HepG2 (cell line): ENCODE measurements around the gene ICOS. TPM values are rescaled to one million over a fixed set of nuclear protein-coding genes. Genes with fewer than 3 reads are reported as not detected.

Experiments used
- ATAC-seq: fragments of 200-7000 bp; cut with Tn5 transposase; 3 replicates; pipeline ENCODE4 v1.9.1; 2020; ENCODE audit warnings: mild to moderate bottlenecking, moderate library complexity
- BruUV-seq: library from RNA; stranded (reverse); fragments of 400-500 nt; replicated peaks from 2 replicates; lab custom pipeline; 2021; lab: Mats Ljungman, UMichigan
- CTCF ChIA-PET: fragments of 300-600 bp; formaldehyde crosslinking; extraction: SDS; loops from one replicate; lab custom pipeline; 2021; ENCODE audit warnings: low total read pairs, inconsistent platforms, low intra/inter-chr PET ratio; lab: Yijun Ruan, JAX
- POLR2A ChIA-PET: fragments of 350-600 bp; sonication (Branson Sonifier 250); formaldehyde crosslinking; loops from one replicate; lab custom pipeline; 2020; ENCODE audit warnings: antibody characterized with exemption, inconsistent platforms; lab: Yijun Ruan, JAX
- DNase-seq: peaks from one replicate; pipeline ENCODE4 v3.0.0-alpha.2; 2015; ENCODE audit warnings: low spot score
- FAIRE-seq: peaks from 3 replicates; lab custom pipeline; 2011; peaks lifted over from hg19 to GRCh38; lab: Jason Lieb, UNC
- H2AFZ ChIP-seq: one replicate; pipeline ENCODE4 v1.6.1; 2011; ENCODE audit warnings: low read length, inconsistent platforms
- H3K27ac ChIP-seq: fragments of 300-600 bp; 3 replicates; pipeline ENCODE4 v1.8.0; 2011; ENCODE audit warnings: mixed run types, mild to moderate bottlenecking, mixed read lengths, low read length, inconsistent platforms; ENCODE audit not compliant: insufficient read depth; ENCODE audit errors: extremely low read length
- H3K27me3 ChIP-seq, 2 experiments: fragments of 200-600 bp in 1 of 2; 2 replicates in 1 of 2; 3 replicates in 1 of 2; pipeline versions ENCODE4 v1.6.0 to v1.8.0; 2011; ENCODE audit warnings: low read length in 2 of 2, mild to moderate bottlenecking in 2 of 2, moderate library complexity in 2 of 2, inconsistent platforms in 1 of 2; ENCODE audit not compliant: insufficient read depth in 2 of 2, control insufficient read depth in 1 of 2
- H3K36me3 ChIP-seq, 2 experiments: fragments of 200-600 bp in 1 of 2; replicated peaks in 1 of 2; 2 replicates in 1 of 2; 3 replicates in 1 of 2; pipeline versions ENCODE4 v1.5.1 to v1.8.0; 2011; ENCODE audit warnings: low read length in 2 of 2, inconsistent platforms in 1 of 2; ENCODE audit not compliant: insufficient read depth in 2 of 2, control insufficient read depth in 1 of 2
- H3K4me1 ChIP-seq: 2 replicates; pipeline ENCODE4 v1.5.1; 2012; ENCODE audit warnings: low read length, inconsistent platforms; ENCODE audit not compliant: insufficient read depth
- H3K4me2 ChIP-seq: 2 replicates; pipeline ENCODE4 v1.6.0; 2011; ENCODE audit warnings: low read depth, low read length, inconsistent platforms
- H3K4me3 ChIP-seq, 3 experiments: fragments of 200-600 bp in 1 of 3; sonication (generic), shearing (Covaris generic) in 1 of 3; replicated peaks in 1 of 3; 2 replicates each; pipeline ENCODE4 v1.5.1; 2011 to 2016; ENCODE audit warnings: low read length in 3 of 3, inconsistent platforms in 2 of 3, low read depth in 2 of 3, mild to moderate bottlenecking in 2 of 3, control low read depth in 1 of 3, mixed read lengths in 1 of 3; ENCODE audit not compliant: insufficient read depth in 1 of 3
- H3K79me2 ChIP-seq: one replicate; pipeline ENCODE4 v1.6.1; 2011; ENCODE audit warnings: low read length, inconsistent platforms; ENCODE audit not compliant: insufficient read depth
- H3K9ac ChIP-seq: 2 replicates; pipeline ENCODE4 v1.6.0; 2011; ENCODE audit warnings: mild to moderate bottlenecking, low read depth, low read length, inconsistent platforms; ENCODE audit not compliant: insufficient read depth
- H3K9me3 ChIP-seq: 2 replicates; pipeline ENCODE4 v1.5.1; 2012; ENCODE audit warnings: mild to moderate bottlenecking, low read length
- H4K20me1 ChIP-seq: 2 replicates; pipeline ENCODE4 v1.6.0; 2011; ENCODE audit warnings: inconsistent platforms, mild to moderate bottlenecking, low read length, moderate library complexity; ENCODE audit not compliant: insufficient read depth
- ARID3A ChIP-seq: IDR thresholded peaks from 2 replicates; pipeline ENCODE4 v1.6.1; 2012; ENCODE audit warnings: low read depth, low read length, improper control_type of control experiment
- ISX ChIP-seq: sonication (generic); formaldehyde crosslinking; conservative IDR thresholded peaks from 2 replicates; pipeline ENCODE4 v1.5.0; 2020; ENCODE audit warnings: missing genetic modification reagents
- JDP2 ChIP-seq: sonication (generic); formaldehyde crosslinking; IDR thresholded peaks from 2 replicates; pipeline ENCODE4 v1.8.1; 2022; ENCODE audit warnings: missing genetic modification reagents, borderline replicate concordance
- KAT8 ChIP-seq: IDR thresholded peaks from 2 replicates; pipeline ENCODE4 v1.6.1; 2016; ENCODE audit warnings: missing genetic modification reagents, missing compliant biosample characterization
- PAXIP1 ChIP-seq: sonication (generic); formaldehyde crosslinking; conservative IDR thresholded peaks from 2 replicates; pipeline ENCODE4 v1.4.0; 2020; ENCODE audit warnings: mild to moderate bottlenecking, missing genetic modification reagents, moderate library complexity
- SMC3 ChIP-seq: IDR thresholded peaks from 2 replicates; pipeline ENCODE4 v1.6.1; 2011; ENCODE audit warnings: low read length, improper control_type of control experiment
- TBL1XR1 ChIP-seq: fragments of 150-350 bp; IDR thresholded peaks from 2 replicates; pipeline ENCODE4 v1.6.1; 2014; ENCODE audit warnings: borderline replicate concordance, low read length; ENCODE audit not compliant: partially characterized antibody
- ZNF10 ChIP-seq: sonication (generic); formaldehyde crosslinking; IDR thresholded peaks from 2 replicates; pipeline ENCODE4 v1.4.0; 2020; ENCODE audit warnings: mild to moderate bottlenecking, low read depth, missing genetic modification reagents, borderline replicate concordance
- ZNF326 ChIP-seq: sonication (generic); formaldehyde crosslinking; IDR thresholded peaks from 2 replicates; pipeline ENCODE4 v1.4.0; 2020; ENCODE audit warnings: missing genetic modification reagents, borderline replicate concordance
- ZNF350 ChIP-seq: sonication (generic); formaldehyde crosslinking; IDR thresholded peaks from 2 replicates; pipeline ENCODE4 v1.4.0; 2020; ENCODE audit warnings: mild to moderate bottlenecking, low read depth, missing genetic modification reagents, borderline replicate concordance
- ZNF432 ChIP-seq: sonication (generic); formaldehyde crosslinking; IDR thresholded peaks from 2 replicates; pipeline ENCODE4 v1.5.0; 2020; ENCODE audit warnings: missing genetic modification reagents, mild to moderate bottlenecking, borderline replicate concordance
- WGBS: methylation state at CpG from one replicate; pipeline ENCODE4 v1.1.6; 2017; ENCODE audit warnings: low lambda C conversion rate; 5-methylcytosine and 5-hydroxymethylcytosine counted together
- in situ Hi-C: cut with HindIII; loops from 2 replicates; pipeline ENCODE4 v1.10.0; 2017; ENCODE audit warnings: low pct_unique_long_range_greater_than_20kb; ENCODE audit not compliant: extremely low pct_ligation_motif_present
- intact Hi-C: fragments of 100-400 bp; cut with micrococcal nuclease; formaldehyde crosslinking; loops from one replicate; pipeline ENCODE4 v1.10.0; 2022; ENCODE audit not compliant: unreplicated experiment
- polyA plus RNA-seq, 8 experiments: library from polyadenylated mRNA; depleted of rRNA in 3 of 8; stranded (reverse) in 7 of 8; unstranded in 1 of 8; fragments of >200 nt; fragmentation: Illumina TruSeq in 4 of 8; extraction: Trizol in 4 of 8; gene quantifications; 2 replicates each; pipeline versions ENCODE4 v1.2.1 to v1.2.3, GENCODE V29; 2011 to 2016; ENCODE audit warnings: low read depth in 4 of 8, missing spikeins in 1 of 8, mixed read lengths in 1 of 8; ENCODE audit not compliant: insufficient read depth in 1 of 8
- total RNA-seq, 5 experiments: library from RNA; depleted of rRNA; stranded (reverse); fragments of >200 nt; fragmentation: Illumina TruSeq; extraction: Trizol; gene quantifications; 2 replicates each; pipeline ENCODE4 v1.2.3, GENCODE V29; 2016; ENCODE audit warnings: low read depth in 1 of 5
- TF ChIP-seq, protein P1 (sequence below): sonication (generic); formaldehyde crosslinking; IDR thresholded peaks from 2 replicates; pipeline ENCODE4 v1.4.0; 2020; ENCODE audit warnings: low read depth, missing genetic modification reagents
- TF ChIP-seq, protein P2 (sequence below): sonication (generic); formaldehyde crosslinking; IDR thresholded peaks from 2 replicates; pipeline ENCODE4 v1.4.0; 2020; ENCODE audit warnings: mild to moderate bottlenecking, missing genetic modification reagents
- TF ChIP-seq, protein P3 (sequence below): sonication (generic); formaldehyde crosslinking; IDR thresholded peaks from 2 replicates; pipeline ENCODE4 v1.4.0; 2020; ENCODE audit warnings: mild to moderate bottlenecking, missing genetic modification reagents

ICOS gene
- total and polyA plus RNA-seq, 2 of the 13 experiments (the other 11 are each of a cell fraction or from before 2014, with no cell fraction given) = not detected

DNA sequence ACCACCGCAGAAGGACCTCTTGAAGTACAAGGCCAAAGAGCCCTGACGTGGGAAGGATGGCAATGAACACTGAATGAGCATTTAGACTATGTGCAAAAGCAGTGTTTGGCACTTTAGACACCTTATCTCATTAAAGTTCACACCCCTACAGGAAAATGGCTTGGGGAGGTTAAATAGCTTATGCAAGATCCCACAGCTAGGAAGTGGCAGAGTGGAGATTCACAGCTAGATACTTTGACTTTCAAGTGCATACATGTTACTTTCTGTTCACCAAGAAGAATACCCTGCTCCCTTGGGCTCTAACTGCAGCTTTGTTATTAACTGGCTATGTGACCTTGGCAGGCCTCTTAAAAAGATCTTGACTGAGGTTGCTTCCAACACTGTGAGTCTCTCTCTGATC is 58.2 kb downstream of the ICOS start:
- Histone ChIP-seq H3K27ac (no peak overlapping the region), H3K9me3 (no peaks in the 10 kb centered on the region), H3K4me2 (no peak overlapping the region), H2AFZ (no peak overlapping the region), H3K36me3 (no peaks in the 10 kb centered on the region), H3K4me1 (no peaks in the 10 kb centered on the region), H4K20me1 (no peaks in the 10 kb centered on the region), H3K79me2 (no peaks in the 10 kb centered on the region), H3K27me3 (0 out of 5 replicates have a peak, but pooled peaks cover 0 to 3% of the 10 kb centered on the region in 2 experiments), H3K9ac (no peak overlapping the region), H3K4me3 (no peak overlapping the region)
- intact Hi-C loops = no loop called here
- DNase-seq (no peak), ATAC-seq (no peak), FAIRE-seq (no peak)
- in situ Hi-C loops = no loop called here
- no TSS peak for BruUV-seq
- WGBS = 22% methylated on average over 2 of the region's 2 CpGs
- CTCF ChIA-PET = no interaction called here
- POLR2A ChIA-PET = no interaction called here
- TF ChIP-seq ISX (CRISPR knock-in tag) = no peak
- TF ChIP-seq ZNF326 (CRISPR knock-in tag) = no peak
- TF ChIP-seq, protein P1, sequence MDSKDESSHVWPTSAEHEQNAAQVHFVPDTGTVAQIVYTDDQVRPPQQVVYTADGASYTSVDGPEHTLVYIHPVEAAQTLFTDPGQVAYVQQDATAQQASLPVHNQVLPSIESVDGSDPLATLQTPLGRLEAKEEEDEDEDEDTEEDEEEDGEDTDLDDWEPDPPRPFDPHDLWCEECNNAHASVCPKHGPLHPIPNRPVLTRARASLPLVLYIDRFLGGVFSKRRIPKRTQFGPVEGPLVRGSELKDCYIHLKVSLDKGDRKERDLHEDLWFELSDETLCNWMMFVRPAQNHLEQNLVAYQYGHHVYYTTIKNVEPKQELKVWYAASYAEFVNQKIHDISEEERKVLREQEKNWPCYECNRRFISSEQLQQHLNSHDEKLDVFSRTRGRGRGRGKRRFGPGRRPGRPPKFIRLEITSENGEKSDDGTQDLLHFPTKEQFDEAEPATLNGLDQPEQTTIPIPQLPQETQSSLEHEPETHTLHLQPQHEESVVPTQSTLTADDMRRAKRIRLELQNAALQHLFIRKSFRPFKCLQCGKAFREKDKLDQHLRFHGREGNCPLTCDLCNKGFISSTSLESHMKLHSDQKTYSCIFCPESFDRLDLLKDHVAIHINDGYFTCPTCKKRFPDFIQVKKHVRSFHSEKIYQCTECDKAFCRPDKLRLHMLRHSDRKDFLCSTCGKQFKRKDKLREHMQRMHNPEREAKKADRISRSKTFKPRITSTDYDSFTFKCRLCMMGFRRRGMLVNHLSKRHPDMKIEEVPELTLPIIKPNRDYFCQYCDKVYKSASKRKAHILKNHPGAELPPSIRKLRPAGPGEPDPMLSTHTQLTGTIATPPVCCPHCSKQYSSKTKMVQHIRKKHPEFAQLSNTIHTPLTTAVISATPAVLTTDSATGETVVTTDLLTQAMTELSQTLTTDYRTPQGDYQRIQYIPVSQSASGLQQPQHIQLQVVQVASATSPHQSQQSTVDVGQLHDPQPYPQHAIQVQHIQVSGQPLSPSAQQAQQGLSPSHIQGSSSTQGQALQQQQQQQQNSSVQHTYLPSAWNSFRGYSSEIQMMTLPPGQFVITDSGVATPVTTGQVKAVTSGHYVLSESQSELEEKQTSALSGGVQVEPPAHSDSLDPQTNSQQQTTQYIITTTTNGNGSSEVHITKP (CRISPR knock-in tag) = no peak
- TF ChIP-seq ZNF10 (CRISPR knock-in tag) = no peak
- no peak for TF ChIP-seq ZNF350 (CRISPR knock-in tag)
- no peak for TF ChIP-seq PAXIP1 (CRISPR knock-in tag)
- TF ChIP-seq KAT8 (CRISPR knock-in tag) = no peak
- TF ChIP-seq JDP2 (CRISPR knock-in tag) = no peak
- TF ChIP-seq, protein P2, sequence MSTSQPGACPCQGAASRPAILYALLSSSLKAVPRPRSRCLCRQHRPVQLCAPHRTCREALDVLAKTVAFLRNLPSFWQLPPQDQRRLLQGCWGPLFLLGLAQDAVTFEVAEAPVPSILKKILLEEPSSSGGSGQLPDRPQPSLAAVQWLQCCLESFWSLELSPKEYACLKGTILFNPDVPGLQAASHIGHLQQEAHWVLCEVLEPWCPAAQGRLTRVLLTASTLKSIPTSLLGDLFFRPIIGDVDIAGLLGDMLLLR (CRISPR knock-in tag) = no peak
- no peak for TF ChIP-seq TBL1XR1
- TF ChIP-seq ARID3A = no peak
- no peak for TF ChIP-seq ZNF432 (CRISPR knock-in tag)
- TF ChIP-seq, protein P3, sequence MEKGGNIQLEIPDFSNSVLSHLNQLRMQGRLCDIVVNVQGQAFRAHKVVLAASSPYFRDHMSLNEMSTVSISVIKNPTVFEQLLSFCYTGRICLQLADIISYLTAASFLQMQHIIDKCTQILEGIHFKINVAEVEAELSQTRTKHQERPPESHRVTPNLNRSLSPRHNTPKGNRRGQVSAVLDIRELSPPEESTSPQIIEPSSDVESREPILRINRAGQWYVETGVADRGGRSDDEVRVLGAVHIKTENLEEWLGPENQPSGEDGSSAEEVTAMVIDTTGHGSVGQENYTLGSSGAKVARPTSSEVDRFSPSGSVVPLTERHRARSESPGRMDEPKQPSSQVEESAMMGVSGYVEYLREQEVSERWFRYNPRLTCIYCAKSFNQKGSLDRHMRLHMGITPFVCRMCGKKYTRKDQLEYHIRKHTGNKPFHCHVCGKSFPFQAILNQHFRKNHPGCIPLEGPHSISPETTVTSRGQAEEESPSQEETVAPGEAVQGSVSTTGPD = no peak
- TF ChIP-seq SMC3 = no peak
